HepG2 (cell line): ENCODE data around the gene TNFSF12. TPM values are rescaled to one million over a fixed set of nuclear protein-coding genes. Genes with fewer than 3 reads are reported as not detected.

Experiments used
- ATAC-seq: fragments of 200-7000 bp; cut with Tn5 transposase; 3 replicates; pipeline ENCODE4 v1.9.1; 2020; ENCODE audit warnings: mild to moderate bottlenecking, moderate library complexity
- BruUV-seq: library from RNA; stranded (reverse); fragments of 400-500 nt; replicated peaks from 2 replicates; lab custom pipeline; 2021; lab: Mats Ljungman, UMichigan
- CTCF ChIA-PET: fragments of 300-600 bp; formaldehyde crosslinking; extraction: SDS; loops from one replicate; lab custom pipeline; 2021; ENCODE audit warnings: low total read pairs, inconsistent platforms, low intra/inter-chr PET ratio; lab: Yijun Ruan, JAX
- POLR2A ChIA-PET: fragments of 350-600 bp; sonication (Branson Sonifier 250); formaldehyde crosslinking; loops from one replicate; lab custom pipeline; 2020; ENCODE audit warnings: antibody characterized with exemption, inconsistent platforms; lab: Yijun Ruan, JAX
- DNase-seq: peaks from one replicate; pipeline ENCODE4 v3.0.0-alpha.2; 2015; ENCODE audit warnings: low spot score
- FAIRE-seq: peaks from 3 replicates; lab custom pipeline; 2011; peaks lifted over from hg19 to GRCh38; lab: Jason Lieb, UNC
- H2AFZ ChIP-seq: one replicate; pipeline ENCODE4 v1.6.1; 2011; ENCODE audit warnings: low read length, inconsistent platforms
- H3K27ac ChIP-seq: fragments of 300-600 bp; 3 replicates; pipeline ENCODE4 v1.8.0; 2011; ENCODE audit warnings: mixed run types, mild to moderate bottlenecking, mixed read lengths, low read length, inconsistent platforms; ENCODE audit not compliant: insufficient read depth; ENCODE audit errors: extremely low read length
- H3K27me3 ChIP-seq, 2 experiments: fragments of 200-600 bp in 1 of 2; 2 replicates in 1 of 2; 3 replicates in 1 of 2; pipeline versions ENCODE4 v1.6.0 to v1.8.0; 2011; ENCODE audit warnings: low read length in 2 of 2, mild to moderate bottlenecking in 2 of 2, moderate library complexity in 2 of 2, inconsistent platforms in 1 of 2; ENCODE audit not compliant: insufficient read depth in 2 of 2, control insufficient read depth in 1 of 2
- H3K36me3 ChIP-seq, 2 experiments: fragments of 200-600 bp in 1 of 2; replicated peaks in 1 of 2; 2 replicates in 1 of 2; 3 replicates in 1 of 2; pipeline versions ENCODE4 v1.5.1 to v1.8.0; 2011; ENCODE audit warnings: low read length in 2 of 2, inconsistent platforms in 1 of 2; ENCODE audit not compliant: insufficient read depth in 2 of 2, control insufficient read depth in 1 of 2
- H3K4me1 ChIP-seq: 2 replicates; pipeline ENCODE4 v1.5.1; 2012; ENCODE audit warnings: low read length, inconsistent platforms; ENCODE audit not compliant: insufficient read depth
- H3K4me2 ChIP-seq: 2 replicates; pipeline ENCODE4 v1.6.0; 2011; ENCODE audit warnings: low read depth, low read length, inconsistent platforms
- H3K4me3 ChIP-seq, 3 experiments: fragments of 200-600 bp in 1 of 3; sonication (generic), shearing (Covaris generic) in 1 of 3; replicated peaks in 1 of 3; 2 replicates each; pipeline ENCODE4 v1.5.1; 2011 to 2016; ENCODE audit warnings: low read length in 3 of 3, inconsistent platforms in 2 of 3, low read depth in 2 of 3, mild to moderate bottlenecking in 2 of 3, control low read depth in 1 of 3, mixed read lengths in 1 of 3; ENCODE audit not compliant: insufficient read depth in 1 of 3
- H3K79me2 ChIP-seq: one replicate; pipeline ENCODE4 v1.6.1; 2011; ENCODE audit warnings: low read length, inconsistent platforms; ENCODE audit not compliant: insufficient read depth
- H3K9ac ChIP-seq: 2 replicates; pipeline ENCODE4 v1.6.0; 2011; ENCODE audit warnings: mild to moderate bottlenecking, low read depth, low read length, inconsistent platforms; ENCODE audit not compliant: insufficient read depth
- H3K9me3 ChIP-seq: 2 replicates; pipeline ENCODE4 v1.5.1; 2012; ENCODE audit warnings: mild to moderate bottlenecking, low read length
- H4K20me1 ChIP-seq: 2 replicates; pipeline ENCODE4 v1.6.0; 2011; ENCODE audit warnings: inconsistent platforms, mild to moderate bottlenecking, low read length, moderate library complexity; ENCODE audit not compliant: insufficient read depth
- RARA ChIP-seq: IDR thresholded peaks from 2 replicates; pipeline ENCODE4 v1.6.1; 2016; ENCODE audit warnings: missing genetic modification reagents, missing compliant biosample characterization
- RFX5 ChIP-seq: IDR thresholded peaks from 2 replicates; pipeline ENCODE4 v1.6.1; 2011; ENCODE audit warnings: low read depth, low read length, improper control_type of control experiment
- TCF12 ChIP-seq, 2 experiments: fragments of 450-650 bp in 1 of 2; sonication (generic) in 1 of 2; formaldehyde crosslinking in 1 of 2; IDR thresholded peaks; 2 replicates each; pipeline versions ENCODE4 v1.6.1 to v1.8.0; 2017 to 2022; ENCODE audit warnings: antibody characterized with exemption in 1 of 2, mild to moderate bottlenecking in 1 of 2, missing genetic modification reagents in 1 of 2, moderate library complexity in 1 of 2
- THAP7 ChIP-seq: sonication (generic); formaldehyde crosslinking; IDR thresholded peaks from 2 replicates; pipeline ENCODE4 v1.8.1; 2023; ENCODE audit warnings: mild to moderate bottlenecking, missing genetic modification reagents
- ZHX2 ChIP-seq, 2 experiments: sonication (generic) in 1 of 2; formaldehyde crosslinking in 1 of 2; IDR thresholded peaks; 2 replicates each; pipeline versions ENCODE4 v1.6.1 to v1.9.0; 2014 to 2022; ENCODE audit warnings: antibody characterized with exemption in 1 of 2, borderline replicate concordance in 1 of 2, inconsistent platforms in 1 of 2, low read depth in 1 of 2, missing genetic modification reagents in 1 of 2
- ZMAT3 ChIP-seq: sonication (generic); formaldehyde crosslinking; conservative IDR thresholded peaks from 2 replicates; pipeline ENCODE4 v1.7.0; 2021; ENCODE audit warnings: missing genetic modification reagents
- WGBS: methylation state at CpG from one replicate; pipeline ENCODE4 v1.1.6; 2017; ENCODE audit warnings: low lambda C conversion rate; 5-methylcytosine and 5-hydroxymethylcytosine counted together
- in situ Hi-C: cut with HindIII; loops from 2 replicates; pipeline ENCODE4 v1.10.0; 2017; ENCODE audit warnings: low pct_unique_long_range_greater_than_20kb; ENCODE audit not compliant: extremely low pct_ligation_motif_present
- intact Hi-C: fragments of 100-400 bp; cut with micrococcal nuclease; formaldehyde crosslinking; loops from one replicate; pipeline ENCODE4 v1.10.0; 2022; ENCODE audit not compliant: unreplicated experiment
- polyA plus RNA-seq, 8 experiments: library from polyadenylated mRNA; depleted of rRNA in 3 of 8; stranded (reverse) in 7 of 8; unstranded in 1 of 8; fragments of >200 nt; fragmentation: Illumina TruSeq in 4 of 8; extraction: Trizol in 4 of 8; gene quantifications; 2 replicates each; pipeline versions ENCODE4 v1.2.1 to v1.2.3, GENCODE V29; 2011 to 2016; ENCODE audit warnings: low read depth in 4 of 8, missing spikeins in 1 of 8, mixed read lengths in 1 of 8; ENCODE audit not compliant: insufficient read depth in 1 of 8
- total RNA-seq, 5 experiments: library from RNA; depleted of rRNA; stranded (reverse); fragments of >200 nt; fragmentation: Illumina TruSeq; extraction: Trizol; gene quantifications; 2 replicates each; pipeline ENCODE4 v1.2.3, GENCODE V29; 2016; ENCODE audit warnings: low read depth in 1 of 5

Gene TNFSF12
- total and polyA plus RNA-seq, 2 of the 13 experiments (the other 11 are each of a cell fraction or from before 2014, with no cell fraction given) = 0.93 to 7.2 TPM

GRCh38 chr17:7559320-7560171 is 10.7 kb downstream of the TNFSF12 start:
- H3K4me1 ChIP-seq = peaks cover 66% of the 10 kb centered on the region
- POLR2A ChIA-PET = interaction anchor here (1.1 to 4.8 kb wide), 18 partner anchors 8 to 230 kb away, joined by 3 to 33 read pairs (median 8); partner anchors contain the start of genes CD68, MPDU1, NEURL4 and SAT2
- peak overlapping the region; percentile 58; the same call in 1 of the 2 replicates for H3K9ac ChIP-seq
- peak overlapping the region; percentile 91 for H3K4me2 ChIP-seq
- no peaks in the 10 kb centered on the region; a peak in 1 of 5 replicates for H3K27me3 ChIP-seq
- CTCF ChIA-PET = interaction anchor here (1.4 to 3.3 kb wide), 4 partner anchors 15 to 204 kb away, joined by 3 to 43 read pairs (median 16); no protein-coding TSS in a partner anchor
- no peaks in the 10 kb centered on the region for H4K20me1 ChIP-seq
- ATAC-seq (no peak), FAIRE-seq (peak; percentile 12), DNase-seq (no peak)
- BruUV-seq = no TSS peak
- in situ Hi-C loops = loop anchor here (5.0 kb wide), 1 partner anchor 47 kb away; no protein-coding TSS in a partner anchor
- H3K9me3 ChIP-seq = no peaks in the 10 kb centered on the region
- TF ChIP-seq RARA (CRISPR knock-in tag) (no peak), THAP7 (0 out of 2 replicates have a peak, but pooled peaks have one; percentile 19), ZHX2 (IDR thresholded peaks at IDR 0.05; ENCODE audit: low read depth) (no peak), ZHX2 (CRISPR knock-in tag; IDR thresholded peaks at IDR 0.05; ENCODE audit: borderline replicate concordance) (no peak), RFX5 (no peak), TCF12 (IDR thresholded peaks at IDR 0.05) (no peak), TCF12 (CRISPR knock-in tag; IDR thresholded peaks at IDR 0.05) (0 out of 2 replicates have a peak, but pooled peaks have one; percentile 18), ZMAT3 (0 out of 2 replicates have a peak, but pooled peaks have one; percentile 34)
- H3K79me2 ChIP-seq = peaks cover 25% of the 10 kb centered on the region
- peak overlapping the region; percentile 32 to 92 (median 49) for H3K4me3 ChIP-seq
- no peak overlapping the region for H2AFZ ChIP-seq
- intact Hi-C loops = loop anchor here (2.0 to 10.0 kb wide), 2 partner anchors 37 to 205 kb away; partner anchors contain the start of genes KCTD11 and TMEM95
- H3K36me3 ChIP-seq = peaks cover 3 to 9% of the 10 kb centered on the region in 2 experiments
- WGBS = 45% methylated on average over 18 of the region's 18 CpGs
- H3K27ac ChIP-seq = no peak overlapping the region
